Calu3 (cell line): ENCODE data around the gene ETS1. TPM values are rescaled to one million over a fixed set of nuclear protein-coding genes. Genes with fewer than 3 reads are reported as not detected.

ENCODE experiments used
- BruUV-seq: library from RNA; stranded (reverse); fragments of 400-500 nt; replicated peaks from 2 replicates; lab custom pipeline; 2021; lab: Mats Ljungman, UMichigan
- CTCF ChIA-PET: fragments of 300-600 bp; sonication (Branson Sonifier 250); formaldehyde crosslinking; loops from one replicate; lab custom pipeline; 2022; ENCODE audit warnings: antibody characterized with exemption; lab: Charles Lee
- DNase-seq: peaks from one replicate; pipeline ENCODE4 v3.0.0; 2022
- H3K27ac Mint-ChIP-seq: one replicate; pipeline ENCODE4 v1.8.0; 2022; ENCODE audit warnings: mixed read lengths; ENCODE audit not compliant: unreplicated experiment
- H3K27me3 Mint-ChIP-seq: one replicate; pipeline ENCODE4 v1.8.0; 2022; ENCODE audit warnings: mixed read lengths; ENCODE audit not compliant: unreplicated experiment
- H3K36me3 Mint-ChIP-seq: one replicate; pipeline ENCODE4 v1.8.0; 2022; ENCODE audit warnings: mild to moderate bottlenecking, moderate library complexity, mixed read lengths; ENCODE audit not compliant: insufficient read depth, unreplicated experiment
- H3K4me1 Mint-ChIP-seq: one replicate; pipeline ENCODE4 v1.8.0; 2022; ENCODE audit warnings: mild to moderate bottlenecking, low read depth, mixed read lengths; ENCODE audit not compliant: unreplicated experiment
- H3K4me3 Mint-ChIP-seq: one replicate; pipeline ENCODE4 v1.8.0; 2022; ENCODE audit warnings: mild to moderate bottlenecking, low read depth, moderate library complexity, mixed read lengths; ENCODE audit not compliant: unreplicated experiment
- H3K9me3 Mint-ChIP-seq: one replicate; pipeline ENCODE4 v1.8.0; 2022; ENCODE audit warnings: low read depth, mixed read lengths; ENCODE audit not compliant: unreplicated experiment
- intact Hi-C: fragments of 100-400 bp; cut with micrococcal nuclease; formaldehyde crosslinking; loops from one replicate; pipeline ENCODE4 v1.10.0; 2022; ENCODE audit not compliant: unreplicated experiment
- total RNA-seq: library from RNA; stranded (reverse); gene quantifications from 2 replicates; pipeline ENCODE4 v1.2.3, GENCODE V29; 2022
- TF ChIP-seq, protein P1 (sequence below): fragments of 200-600 bp; IDR thresholded peaks from one replicate; pipeline ENCODE4 v1.8.0; 2022; ENCODE audit warnings: antibody characterized with exemption; ENCODE audit not compliant: unreplicated experiment

The ETS1 gene
- total RNA-seq, 1 experiment from 2014 or later, result 38.4 TPM

GRCh38 chr11:128630367-128631230 lies 43.2 kb upstream of the ETS1 start:
- DNase-seq, result peak; percentile 81
- no peaks in the 10 kb centered on the region for H3K27me3 Mint-ChIP-seq
- TF ChIP-seq, protein P1, sequence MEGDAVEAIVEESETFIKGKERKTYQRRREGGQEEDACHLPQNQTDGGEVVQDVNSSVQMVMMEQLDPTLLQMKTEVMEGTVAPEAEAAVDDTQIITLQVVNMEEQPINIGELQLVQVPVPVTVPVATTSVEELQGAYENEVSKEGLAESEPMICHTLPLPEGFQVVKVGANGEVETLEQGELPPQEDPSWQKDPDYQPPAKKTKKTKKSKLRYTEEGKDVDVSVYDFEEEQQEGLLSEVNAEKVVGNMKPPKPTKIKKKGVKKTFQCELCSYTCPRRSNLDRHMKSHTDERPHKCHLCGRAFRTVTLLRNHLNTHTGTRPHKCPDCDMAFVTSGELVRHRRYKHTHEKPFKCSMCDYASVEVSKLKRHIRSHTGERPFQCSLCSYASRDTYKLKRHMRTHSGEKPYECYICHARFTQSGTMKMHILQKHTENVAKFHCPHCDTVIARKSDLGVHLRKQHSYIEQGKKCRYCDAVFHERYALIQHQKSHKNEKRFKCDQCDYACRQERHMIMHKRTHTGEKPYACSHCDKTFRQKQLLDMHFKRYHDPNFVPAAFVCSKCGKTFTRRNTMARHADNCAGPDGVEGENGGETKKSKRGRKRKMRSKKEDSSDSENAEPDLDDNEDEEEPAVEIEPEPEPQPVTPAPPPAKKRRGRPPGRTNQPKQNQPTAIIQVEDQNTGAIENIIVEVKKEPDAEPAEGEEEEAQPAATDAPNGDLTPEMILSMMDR, result peak; percentile 44
- H3K4me3 Mint-ChIP-seq, result no peak overlapping the region
- H3K4me1 Mint-ChIP-seq, result no peaks in the 10 kb centered on the region
- H3K9me3 Mint-ChIP-seq, result no peaks in the 10 kb centered on the region
- H3K27ac Mint-ChIP-seq, result no peak overlapping the region
- H3K36me3 Mint-ChIP-seq, result no peaks in the 10 kb centered on the region
- intact Hi-C loops, result loop anchor here (1.0 to 5.0 kb wide), 5 partner anchors 183 to 472 kb away; no protein-coding TSS in a partner anchor
- CTCF ChIA-PET, result interaction anchor here (0.7 to 1.7 kb wide), 8 partner anchors 8 to 473 kb away, joined by 3 to 13 read pairs (median 4); no protein-coding TSS in a partner anchor
- BruUV-seq, result no TSS peak

DNA sequence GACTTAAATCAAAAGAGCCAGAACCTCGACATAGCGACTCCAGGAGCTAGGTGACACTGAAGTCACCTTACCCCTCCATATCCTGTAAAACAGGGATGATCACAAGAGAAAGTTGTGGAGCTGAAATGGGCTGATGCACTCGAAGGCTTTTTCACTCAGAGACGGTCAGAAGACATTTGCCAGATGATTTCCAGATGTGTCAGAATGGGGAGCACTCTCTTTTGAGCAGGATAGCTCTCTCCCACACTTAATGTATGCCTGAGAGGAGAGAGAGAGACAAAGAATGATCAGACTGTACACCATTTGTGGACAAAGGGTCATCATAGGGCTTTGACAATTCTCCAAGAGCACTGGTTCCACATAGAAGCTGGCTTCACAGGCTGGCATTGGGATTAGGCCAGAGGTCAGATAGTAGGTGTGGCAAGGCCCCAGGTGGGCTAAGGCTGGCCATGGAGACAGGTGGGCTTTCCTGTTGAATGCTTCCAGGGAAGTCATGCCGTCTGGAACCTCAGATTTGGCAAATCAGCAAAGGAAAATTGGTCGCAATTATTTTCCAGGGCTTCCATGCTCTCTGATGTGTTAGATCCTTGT lies 42.3 kb upstream of the ETS1 start:
- no peak overlapping the region for H3K4me3 Mint-ChIP-seq
- H3K4me1 Mint-ChIP-seq, result no peaks in the 10 kb centered on the region
- DNase-seq, result no peak
- no peaks in the 10 kb centered on the region for H3K36me3 Mint-ChIP-seq
- CTCF ChIA-PET, result interaction anchor here (1.1 to 1.7 kb wide), 6 partner anchors 9 to 472 kb away, joined by 3 to 13 read pairs (median 7); no protein-coding TSS in a partner anchor
- intact Hi-C loops, result loop anchor here (1.0 to 10.0 kb wide), 6 partner anchors 105 to 471 kb away; no protein-coding TSS in a partner anchor
- BruUV-seq, result no TSS peak
- H3K27ac Mint-ChIP-seq, result no peak overlapping the region
- TF ChIP-seq, protein P1, result no peak
- no peaks in the 10 kb centered on the region for H3K27me3 Mint-ChIP-seq
- H3K9me3 Mint-ChIP-seq, result no peaks in the 10 kb centered on the region

DNA sequence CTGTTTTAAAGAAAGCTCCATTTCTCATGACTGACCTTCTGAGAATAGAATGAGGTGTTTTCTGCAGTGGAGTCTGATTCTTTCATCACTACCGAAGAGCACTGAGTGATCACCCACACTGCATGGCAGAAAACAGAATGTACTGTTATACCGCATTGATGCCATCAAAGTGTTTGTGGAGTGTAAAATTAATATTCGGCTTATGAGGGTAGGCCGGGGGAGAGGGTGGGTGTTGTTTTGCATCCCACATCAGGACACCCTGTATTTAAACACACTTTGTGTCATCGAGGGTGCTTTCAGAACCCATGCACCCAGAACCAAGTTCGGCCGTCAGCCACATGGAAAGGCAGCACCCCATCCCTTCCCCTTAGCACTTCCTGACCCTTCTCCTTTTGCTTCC lies 41.3 kb upstream of the ETS1 start:
- no peaks in the 10 kb centered on the region for H3K36me3 Mint-ChIP-seq
- DNase-seq, result no peak
- no peak overlapping the region for H3K4me3 Mint-ChIP-seq
- BruUV-seq, result no TSS peak
- no peaks in the 10 kb centered on the region for H3K9me3 Mint-ChIP-seq
- CTCF ChIA-PET, result no interaction called here
- no peaks in the 10 kb centered on the region for H3K4me1 Mint-ChIP-seq
- TF ChIP-seq, protein P1, result no peak
- no peak overlapping the region for H3K27ac Mint-ChIP-seq
- intact Hi-C loops, result loop anchor here (10.0 kb wide), 1 partner anchor 104 kb away; no protein-coding TSS in a partner anchor
- H3K27me3 Mint-ChIP-seq, result no peaks in the 10 kb centered on the region

GRCh38 chr11:128628325-128628673 lies 40.9 kb upstream of the ETS1 start:
- no peak overlapping the region for H3K27ac Mint-ChIP-seq
- no peaks in the 10 kb centered on the region for H3K27me3 Mint-ChIP-seq
- no peak for DNase-seq
- no peaks in the 10 kb centered on the region for H3K36me3 Mint-ChIP-seq
- BruUV-seq, result no TSS peak
- H3K4me1 Mint-ChIP-seq, result no peaks in the 10 kb centered on the region
- CTCF ChIA-PET, result no interaction called here
- H3K4me3 Mint-ChIP-seq, result no peak overlapping the region
- intact Hi-C loops, result loop anchor here (10.0 kb wide), 1 partner anchor 103 kb away; no protein-coding TSS in a partner anchor
- TF ChIP-seq, protein P1, result no peak
- H3K9me3 Mint-ChIP-seq, result no peaks in the 10 kb centered on the region
